ENCODE results near the gene PCCA.

- TF ChIP-seq POLR2A (IDR thresholded peaks at IDR 0.05) = no peak
- TF ChIP-seq CTCF (IDR thresholded peaks at IDR 0.05) = no peak
Measured at GRCh38 chr13:100315522-100315921, 226.6 kb downstream of the PCCA start.

All from suprapubic skin (tissue), 3 donors.